Chondrocyte (in vitro differentiated cells): ENCODE measurements around the gene NT5C3B. TPM values are rescaled to one million over a fixed set of nuclear protein-coding genes. Genes with fewer than 3 reads are reported as not detected.

ENCODE experiments used
- DNase-seq: peaks from one replicate; pipeline ENCODE4 v3.0.0; 2021; ENCODE audit warnings: mixed read lengths, low spot score
- H3K27ac Mint-ChIP-seq: one replicate; pipeline ENCODE4 v1.8.0; 2021; ENCODE audit warnings: mild to moderate bottlenecking, moderate library complexity, mixed read lengths; ENCODE audit not compliant: unreplicated experiment
- H3K27me3 Mint-ChIP-seq: 2 replicates; pipeline ENCODE4 v1.8.0; 2021; ENCODE audit warnings: low read depth, mixed read lengths
- H3K36me3 Mint-ChIP-seq: 2 replicates; pipeline ENCODE4 v1.8.0; 2021; ENCODE audit warnings: low read depth, mixed read lengths
- H3K4me1 Mint-ChIP-seq: 2 replicates; pipeline ENCODE4 v1.8.0; 2021; ENCODE audit warnings: low read depth, mild to moderate bottlenecking, mixed read lengths
- H3K4me3 Mint-ChIP-seq: one replicate; pipeline ENCODE4 v1.8.0; 2021; ENCODE audit warnings: mild to moderate bottlenecking, moderate library complexity, mixed read lengths; ENCODE audit not compliant: unreplicated experiment
- H3K9me3 Mint-ChIP-seq: 2 replicates; pipeline ENCODE4 v1.8.0; 2021; ENCODE audit warnings: low read depth, mixed read lengths
- total RNA-seq: library from RNA; stranded (reverse); gene quantifications from 3 replicates; pipeline ENCODE4 v1.2.1, GENCODE V29; 2021
- TF ChIP-seq, protein P1 (sequence below): fragments of 200-600 bp; sonication (generic); IDR thresholded peaks from 2 replicates; pipeline ENCODE4 v1.5.0; 2021; ENCODE audit warnings: antibody characterized with exemption, mild to moderate bottlenecking, moderate library complexity

The NT5C3B gene
- total RNA-seq, 1 donor from 2014 or later: 47.8 TPM

DNA sequence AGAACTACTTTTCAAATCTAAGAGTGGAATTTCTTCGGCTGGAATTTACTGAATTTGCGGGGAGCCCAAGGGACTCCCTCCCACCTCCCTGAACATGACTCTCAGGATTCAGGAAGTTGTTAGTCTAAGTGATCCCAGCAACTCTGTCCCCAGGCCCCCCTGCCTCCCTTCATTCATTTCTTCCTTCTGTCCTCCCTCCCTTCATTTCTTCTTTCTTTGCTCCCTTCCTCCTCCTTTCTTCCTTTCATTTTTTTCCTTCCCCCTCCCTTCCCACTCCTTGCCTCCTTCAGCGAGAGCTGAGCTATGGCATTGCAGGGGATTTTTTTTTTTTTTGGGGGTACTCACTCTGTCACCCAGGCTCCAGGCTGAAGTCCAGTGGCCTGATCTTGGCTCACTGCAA, 38.7 kb downstream of the NT5C3B start:
- Mint-ChIP-seq H3K27ac (no peak overlapping the region), H3K4me3 (no peak overlapping the region), H3K9me3 (no peaks in the 10 kb centered on the region), H3K4me1 (peaks cover 29% of the 10 kb centered on the region), H3K27me3 (no peaks in the 10 kb centered on the region), H3K36me3 (peaks cover 2% of the 10 kb centered on the region)
- no peak for DNase-seq
- TF ChIP-seq, protein P1, sequence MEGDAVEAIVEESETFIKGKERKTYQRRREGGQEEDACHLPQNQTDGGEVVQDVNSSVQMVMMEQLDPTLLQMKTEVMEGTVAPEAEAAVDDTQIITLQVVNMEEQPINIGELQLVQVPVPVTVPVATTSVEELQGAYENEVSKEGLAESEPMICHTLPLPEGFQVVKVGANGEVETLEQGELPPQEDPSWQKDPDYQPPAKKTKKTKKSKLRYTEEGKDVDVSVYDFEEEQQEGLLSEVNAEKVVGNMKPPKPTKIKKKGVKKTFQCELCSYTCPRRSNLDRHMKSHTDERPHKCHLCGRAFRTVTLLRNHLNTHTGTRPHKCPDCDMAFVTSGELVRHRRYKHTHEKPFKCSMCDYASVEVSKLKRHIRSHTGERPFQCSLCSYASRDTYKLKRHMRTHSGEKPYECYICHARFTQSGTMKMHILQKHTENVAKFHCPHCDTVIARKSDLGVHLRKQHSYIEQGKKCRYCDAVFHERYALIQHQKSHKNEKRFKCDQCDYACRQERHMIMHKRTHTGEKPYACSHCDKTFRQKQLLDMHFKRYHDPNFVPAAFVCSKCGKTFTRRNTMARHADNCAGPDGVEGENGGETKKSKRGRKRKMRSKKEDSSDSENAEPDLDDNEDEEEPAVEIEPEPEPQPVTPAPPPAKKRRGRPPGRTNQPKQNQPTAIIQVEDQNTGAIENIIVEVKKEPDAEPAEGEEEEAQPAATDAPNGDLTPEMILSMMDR: no peak

DNA sequence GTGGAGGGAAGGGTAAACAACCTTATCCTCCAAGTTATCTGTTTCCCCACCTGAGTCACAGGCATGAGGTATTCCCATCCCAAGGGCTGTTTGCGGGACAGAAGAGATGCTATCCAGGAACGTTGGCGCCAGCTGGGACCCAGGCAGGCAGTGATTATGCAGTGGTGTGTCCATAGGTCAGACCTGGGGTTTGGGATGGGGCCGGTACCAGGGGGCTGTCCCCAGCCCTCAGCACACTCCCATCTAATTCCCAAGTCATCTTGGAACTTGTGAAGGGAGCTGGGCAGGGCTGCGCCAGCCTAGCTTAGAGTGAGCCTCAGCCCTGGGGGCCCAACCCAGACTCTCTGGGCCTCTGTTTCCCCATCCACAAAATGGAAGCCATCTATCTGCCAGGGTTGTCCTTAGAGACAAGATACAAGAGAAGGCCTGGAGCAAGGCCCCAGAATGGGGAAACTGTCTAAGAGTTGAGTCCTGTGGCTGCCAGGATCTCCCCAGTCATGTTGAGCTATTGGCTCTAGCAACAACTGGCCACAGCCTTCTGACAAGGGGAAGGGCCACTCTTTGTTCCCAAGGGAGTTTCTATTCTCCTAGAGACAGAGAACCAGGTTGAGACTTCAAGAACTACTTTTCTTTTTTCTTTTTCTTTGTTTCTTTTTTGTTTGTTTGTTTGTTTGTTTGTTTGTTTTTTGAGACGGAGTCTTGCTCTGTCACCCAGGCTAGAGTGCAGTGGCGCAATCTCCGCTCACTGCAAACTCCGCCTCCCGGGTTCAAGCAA, 39.7 kb downstream of the NT5C3B start:
- H3K9me3 Mint-ChIP-seq: no peaks in the 10 kb centered on the region
- H3K4me3 Mint-ChIP-seq: no peak overlapping the region
- TF ChIP-seq, protein P1: no peak
- H3K27me3 Mint-ChIP-seq: no peaks in the 10 kb centered on the region
- no peak for DNase-seq
- H3K4me1 Mint-ChIP-seq: peaks cover 27% of the 10 kb centered on the region
- no peak overlapping the region for H3K27ac Mint-ChIP-seq
- no peaks in the 10 kb centered on the region for H3K36me3 Mint-ChIP-seq

DNA sequence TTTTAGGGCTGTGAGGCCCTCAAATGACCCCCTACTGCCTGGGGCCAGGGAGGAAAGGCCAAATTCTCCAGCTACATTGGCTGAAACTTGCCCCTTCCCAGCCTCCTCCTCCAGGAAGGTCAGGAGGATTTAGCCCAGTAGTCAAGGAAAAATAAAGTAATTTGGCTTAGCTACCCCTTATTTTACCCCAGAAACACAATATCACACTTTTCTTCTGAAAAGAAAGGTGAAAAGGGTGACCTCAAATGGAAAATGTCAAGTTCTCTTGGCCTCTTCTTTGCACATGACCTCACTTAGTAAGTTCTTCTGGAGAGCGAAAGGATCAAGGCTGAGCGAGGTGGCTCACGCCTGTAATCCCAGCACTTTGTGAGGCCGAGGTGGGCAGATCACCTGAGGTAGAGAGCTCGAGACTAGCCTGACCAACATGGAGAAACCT, 41.5 kb downstream of the NT5C3B start:
- no peaks in the 10 kb centered on the region for H3K27me3 Mint-ChIP-seq
- no peaks in the 10 kb centered on the region for H3K36me3 Mint-ChIP-seq
- DNase-seq: no peak
- H3K4me1 Mint-ChIP-seq: peaks cover 21% of the 10 kb centered on the region
- no peak overlapping the region for H3K27ac Mint-ChIP-seq
- TF ChIP-seq, protein P1: no peak
- no peaks in the 10 kb centered on the region for H3K9me3 Mint-ChIP-seq
- H3K4me3 Mint-ChIP-seq: no peak overlapping the region

DNA sequence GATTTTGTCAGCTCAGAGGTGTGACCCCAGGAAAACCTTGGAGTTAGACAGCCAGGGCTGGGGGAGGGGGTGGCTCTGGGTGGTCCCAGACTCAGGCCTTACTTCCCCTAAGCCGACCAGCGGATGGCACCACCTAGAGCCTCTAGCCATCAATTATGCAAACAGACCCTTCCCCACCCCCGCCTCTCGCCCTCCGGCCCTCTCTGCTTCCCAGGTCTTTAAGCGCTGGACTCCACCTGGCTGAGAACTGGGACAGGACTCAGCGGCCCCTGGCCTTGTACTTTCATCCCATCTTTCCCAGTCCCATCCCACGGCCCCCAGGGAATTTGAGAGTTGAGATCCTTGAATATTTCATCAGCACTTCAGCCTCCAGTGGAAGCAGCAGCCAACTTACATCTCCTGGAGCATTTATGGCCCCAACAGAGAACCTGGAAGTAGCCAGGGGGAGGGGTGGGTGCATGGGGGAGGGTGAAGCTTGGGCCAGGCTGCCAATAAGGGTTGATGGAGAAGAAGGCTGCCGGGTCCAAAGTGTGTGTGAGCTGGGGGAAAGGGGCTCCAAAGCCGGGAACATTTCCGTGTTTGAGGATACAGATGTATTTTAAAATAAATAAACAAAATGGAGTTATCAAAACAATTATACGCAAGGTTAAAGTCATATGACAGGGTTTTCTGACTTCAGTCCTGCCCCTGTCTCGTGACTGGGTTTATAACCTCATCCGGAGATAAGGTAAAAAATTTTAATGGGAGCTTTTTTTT, 42.1 kb downstream of the NT5C3B start:
- Mint-ChIP-seq H3K27me3 (no peaks in the 10 kb centered on the region), H3K4me1 (peaks cover 21% of the 10 kb centered on the region), H3K9me3 (no peaks in the 10 kb centered on the region), H3K27ac (no peak overlapping the region), H3K36me3 (no peaks in the 10 kb centered on the region), H3K4me3 (no peak overlapping the region)
- TF ChIP-seq, protein P1: no peak
- DNase-seq: no peak
